Retinal pigment epithelial cell (primary cell): ENCODE data around the gene NRP2.

ENCODE experiments used
- DNase-seq: peaks from one replicate; pipeline ENCODE4 v3.0.0-alpha.2; 2010; ENCODE audit warnings: low read depth
- H3K4me3 ChIP-seq: 2 replicates; pipeline ENCODE4 v1.5.1; 2011; ENCODE audit warnings: mild to moderate bottlenecking, low read length, control low read depth, moderate library complexity
- TF ChIP-seq, protein P1 (sequence below): conservative IDR thresholded peaks from 2 replicates; pipeline ENCODE4 v1.5.1; 2011; ENCODE audit warnings: low read depth, low read length, control low read depth, inconsistent platforms

NRP2 gene

GRCh38 chr2:205776139-205776538 is 93.8 kb downstream of the NRP2 start:
- TF ChIP-seq, protein P1, sequence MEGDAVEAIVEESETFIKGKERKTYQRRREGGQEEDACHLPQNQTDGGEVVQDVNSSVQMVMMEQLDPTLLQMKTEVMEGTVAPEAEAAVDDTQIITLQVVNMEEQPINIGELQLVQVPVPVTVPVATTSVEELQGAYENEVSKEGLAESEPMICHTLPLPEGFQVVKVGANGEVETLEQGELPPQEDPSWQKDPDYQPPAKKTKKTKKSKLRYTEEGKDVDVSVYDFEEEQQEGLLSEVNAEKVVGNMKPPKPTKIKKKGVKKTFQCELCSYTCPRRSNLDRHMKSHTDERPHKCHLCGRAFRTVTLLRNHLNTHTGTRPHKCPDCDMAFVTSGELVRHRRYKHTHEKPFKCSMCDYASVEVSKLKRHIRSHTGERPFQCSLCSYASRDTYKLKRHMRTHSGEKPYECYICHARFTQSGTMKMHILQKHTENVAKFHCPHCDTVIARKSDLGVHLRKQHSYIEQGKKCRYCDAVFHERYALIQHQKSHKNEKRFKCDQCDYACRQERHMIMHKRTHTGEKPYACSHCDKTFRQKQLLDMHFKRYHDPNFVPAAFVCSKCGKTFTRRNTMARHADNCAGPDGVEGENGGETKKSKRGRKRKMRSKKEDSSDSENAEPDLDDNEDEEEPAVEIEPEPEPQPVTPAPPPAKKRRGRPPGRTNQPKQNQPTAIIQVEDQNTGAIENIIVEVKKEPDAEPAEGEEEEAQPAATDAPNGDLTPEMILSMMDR: peak; percentile 59
- H3K4me3 ChIP-seq: no peak overlapping the region
- no peak for DNase-seq

DNA sequence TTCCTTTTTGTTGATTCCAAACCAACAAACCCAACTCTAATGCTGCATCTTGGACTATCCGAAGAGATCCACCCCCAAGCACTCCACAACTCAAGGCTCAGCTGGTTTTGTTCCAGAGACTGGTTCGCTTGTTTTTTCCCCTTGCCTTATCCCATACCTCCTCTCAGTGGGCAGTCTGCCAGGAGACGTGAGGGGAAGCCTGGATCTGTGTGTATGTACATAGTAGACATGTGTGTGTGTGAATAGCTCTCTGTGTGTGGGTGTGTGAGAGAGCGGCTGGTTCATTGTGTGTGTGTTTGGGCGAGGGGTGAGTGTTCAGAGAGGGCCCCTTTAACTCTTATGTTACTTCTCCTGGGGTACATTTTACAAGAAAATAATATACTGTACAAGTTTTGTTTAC is 94.4 kb downstream of the NRP2 start:
- no peak overlapping the region for H3K4me3 ChIP-seq
- TF ChIP-seq, protein P1: no peak
- DNase-seq: no peak

GRCh38 chr2:205778356-205778755 is 96.1 kb downstream of the NRP2 start:
- TF ChIP-seq, protein P1: no peak
- no peak overlapping the region for H3K4me3 ChIP-seq
- no peak for DNase-seq

GRCh38 chr2:205780645-205781044 is 98.3 kb downstream of the NRP2 start:
- H3K4me3 ChIP-seq: no peak overlapping the region
- TF ChIP-seq, protein P1: no peak
- no peak for DNase-seq

DNA sequence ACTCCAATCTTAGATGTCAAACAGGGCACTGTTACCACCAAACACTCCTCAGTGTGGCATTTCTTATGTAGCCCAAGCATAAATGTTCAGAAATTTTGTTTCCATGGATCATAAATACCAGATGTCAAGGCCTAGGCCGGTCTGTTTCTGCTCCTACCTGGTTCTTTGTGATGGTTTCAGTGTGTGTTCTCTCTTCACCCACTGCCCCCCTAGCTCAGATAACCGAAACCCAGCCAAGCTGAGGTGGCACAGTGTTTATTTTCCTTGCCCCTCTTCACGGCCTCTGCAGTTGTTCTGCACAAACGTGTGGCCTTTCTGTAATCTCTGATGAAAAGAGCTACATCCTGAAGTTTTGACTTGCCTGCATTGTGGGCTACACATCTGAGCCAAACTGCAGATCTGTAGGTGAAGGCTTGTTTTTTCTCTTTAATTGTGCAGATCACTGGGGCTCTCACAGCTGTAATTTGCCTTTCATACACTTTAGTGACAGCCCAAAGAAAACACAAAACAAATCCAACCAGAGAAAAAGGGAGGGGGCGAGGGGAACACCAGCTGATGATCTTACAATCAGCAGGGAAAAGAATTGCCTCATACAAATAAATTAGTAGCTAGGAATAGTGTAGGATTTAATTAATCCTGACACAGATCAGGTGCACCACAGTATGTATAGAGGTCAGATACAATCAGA is 99.1 kb downstream of the NRP2 start:
- H3K4me3 ChIP-seq: no peak overlapping the region
- TF ChIP-seq, protein P1: no peak
- no peak for DNase-seq

- TF ChIP-seq, protein P1: no peak
- no peak for DNase-seq
- H3K4me3 ChIP-seq: no peak overlapping the region
Observed at GRCh38 chr2:205782941-205783340, 100.6 kb downstream of the NRP2 start.

DNA sequence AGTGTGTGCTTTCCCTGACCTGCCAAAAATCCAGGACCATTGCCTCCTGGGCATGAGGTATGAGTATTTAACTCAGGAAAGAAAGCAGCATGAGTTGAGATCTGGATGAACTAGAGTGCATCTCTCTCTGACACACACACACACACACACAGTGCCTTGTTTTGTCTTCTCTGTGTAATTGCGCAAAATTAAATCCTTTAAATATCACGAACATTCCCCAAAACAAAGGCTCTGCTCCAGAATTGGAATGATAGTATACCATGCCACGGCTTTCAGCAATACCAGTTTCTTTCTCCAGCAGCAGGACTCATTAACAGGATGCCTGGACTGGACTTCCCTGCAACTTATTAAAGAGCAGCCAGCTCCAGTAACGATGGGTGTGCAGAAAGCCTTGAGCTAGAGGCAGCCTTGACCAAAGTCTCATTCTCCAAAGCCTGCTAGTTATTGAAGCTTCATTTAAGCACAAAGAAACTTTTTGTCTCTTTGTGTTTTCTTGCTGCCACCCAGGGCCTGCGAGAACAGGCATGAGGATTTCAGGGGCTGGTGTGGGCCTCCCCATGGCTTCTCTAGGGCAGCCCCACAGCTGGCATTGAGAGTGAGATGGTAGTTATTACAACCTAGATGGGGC is 101.7 kb downstream of the NRP2 start:
- TF ChIP-seq, protein P1: no peak
- H3K4me3 ChIP-seq: no peak overlapping the region
- no peak for DNase-seq
